Measurements from ENCODE around the gene FGFRL1.

FGFRL1 gene

DNA sequence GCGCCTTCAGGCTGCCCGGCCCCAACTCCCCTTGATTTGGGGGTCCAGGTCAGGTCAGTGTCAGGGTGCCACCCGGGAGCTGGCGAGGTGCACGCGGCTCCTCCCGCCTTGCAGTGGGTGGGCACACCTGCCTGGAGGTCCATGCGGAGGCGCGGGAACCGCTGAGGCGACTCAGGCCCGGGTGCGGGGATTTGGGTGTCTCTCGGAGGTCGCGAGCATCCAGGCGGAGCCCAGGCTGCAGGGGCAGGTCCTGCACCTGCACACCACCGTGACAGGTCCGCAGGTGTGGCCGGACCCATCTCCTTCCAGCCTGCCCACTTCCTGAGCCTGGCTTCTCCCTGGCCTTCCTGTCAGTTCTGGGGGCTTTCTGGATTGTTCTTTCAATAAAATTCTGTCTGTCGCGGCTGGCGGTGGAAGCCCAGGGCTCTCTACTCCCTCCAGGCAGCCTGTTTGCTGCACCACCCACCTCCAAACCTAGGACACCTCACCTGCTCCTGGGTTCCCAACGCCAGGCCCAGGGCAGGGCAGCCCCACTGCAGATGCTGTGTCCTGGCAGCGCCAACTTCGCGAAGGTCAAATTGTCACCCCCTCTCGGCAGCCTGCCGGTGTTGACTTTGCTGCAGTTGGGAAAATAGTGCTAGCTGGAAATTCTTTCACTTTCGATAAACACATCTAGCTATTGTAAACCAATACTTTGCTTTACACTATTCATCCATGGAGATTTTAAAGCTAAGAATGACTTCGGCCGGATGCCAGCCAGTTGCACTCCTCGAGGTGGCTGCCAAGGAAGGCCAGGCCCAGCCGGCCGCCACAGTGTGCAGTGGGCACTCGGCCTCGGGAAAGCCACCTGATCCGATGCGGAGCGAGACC, 35.9 kb downstream of the FGFRL1 start:
- no peaks in the 10 kb centered on the region for H4K20me1 ChIP-seq (ENCODE audit: insufficient read depth)
- no peak overlapping the region for H3K4me3 ChIP-seq (IDR thresholded peaks at IDR 0.05; ENCODE audit: insufficient read depth, low read depth, low read length)
- H3K4me2 ChIP-seq: no peak overlapping the region
- H3K27ac ChIP-seq: no peak overlapping the region
- H3K36me3 ChIP-seq (ENCODE audit: insufficient read depth): no peaks in the 10 kb centered on the region
- no peak overlapping the region for H3K9ac ChIP-seq
- H3K79me2 ChIP-seq (ENCODE audit: insufficient read depth, low read depth): no peaks in the 10 kb centered on the region
- peaks cover 13% of the 10 kb centered on the region; the same call in 1 of the 2 replicates for H3K27me3 ChIP-seq (ENCODE audit: insufficient read depth, low read depth)
- no peaks in the 10 kb centered on the region for H3K4me1 ChIP-seq (ENCODE audit: low read depth, poor library complexity, severe bottlenecking)
- no peak overlapping the region for H2AFZ ChIP-seq (ENCODE audit: low read depth)
- no peak for TF ChIP-seq CTCF (conservative IDR thresholded peaks at IDR 0.05; ENCODE audit: low read depth, low read length)

DNA sequence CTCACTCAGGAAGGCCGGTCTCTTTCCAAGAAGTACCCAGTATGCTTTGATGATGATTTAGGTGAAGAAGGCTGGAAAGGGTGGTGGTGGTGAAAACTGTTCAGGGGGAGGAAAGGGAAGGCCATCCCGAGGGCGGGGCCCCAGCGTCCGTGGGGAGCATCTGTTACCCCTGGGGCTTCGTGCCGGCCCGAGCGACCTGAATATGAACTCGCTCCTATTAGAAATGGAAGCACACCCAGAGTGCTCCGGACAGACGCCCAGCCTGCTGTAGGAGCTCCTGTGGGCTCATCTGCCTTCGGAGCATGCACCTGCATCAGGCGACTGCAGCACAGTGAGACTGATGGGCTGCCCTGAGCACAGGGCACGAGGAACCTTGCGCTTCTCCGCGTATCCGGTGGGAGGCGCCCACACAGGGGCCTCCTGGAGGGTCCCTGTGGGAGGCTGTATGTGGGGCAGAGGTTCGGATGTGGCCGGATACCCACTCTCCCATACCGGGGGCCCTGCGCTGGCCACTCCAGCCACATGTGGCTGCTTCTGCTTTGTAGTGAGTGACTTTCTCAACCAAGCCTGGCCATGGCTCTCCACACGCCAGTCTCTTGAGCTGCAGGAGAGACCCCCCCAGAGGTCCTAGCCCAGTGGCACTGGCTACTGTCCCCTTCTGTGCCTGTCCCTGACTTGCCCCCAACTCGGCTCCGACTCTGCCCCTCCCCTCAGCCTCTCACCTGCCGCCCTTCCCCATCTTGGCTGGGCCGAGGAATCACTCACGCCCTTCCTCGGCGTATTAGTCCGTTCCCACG, 36.7 kb downstream of the FGFRL1 start:
- Histone ChIP-seq H3K9ac (no peak overlapping the region), H2AFZ (ENCODE audit: low read depth) (no peak overlapping the region), H3K36me3 (ENCODE audit: insufficient read depth) (no peaks in the 10 kb centered on the region), H3K4me1 (ENCODE audit: low read depth, poor library complexity, severe bottlenecking) (no peaks in the 10 kb centered on the region), H4K20me1 (ENCODE audit: insufficient read depth) (no peaks in the 10 kb centered on the region), H3K27ac (no peak overlapping the region), H3K4me2 (no peak overlapping the region), H3K27me3 (ENCODE audit: insufficient read depth, low read depth) (peaks cover 21% of the 10 kb centered on the region; the same call in 1 of the 2 replicates), H3K4me3 (IDR thresholded peaks at IDR 0.05; ENCODE audit: insufficient read depth, low read depth, low read length) (no peak overlapping the region), H3K79me2 (ENCODE audit: insufficient read depth, low read depth) (no peaks in the 10 kb centered on the region)
- no peak for TF ChIP-seq CTCF (conservative IDR thresholded peaks at IDR 0.05; ENCODE audit: low read depth, low read length)

DNA sequence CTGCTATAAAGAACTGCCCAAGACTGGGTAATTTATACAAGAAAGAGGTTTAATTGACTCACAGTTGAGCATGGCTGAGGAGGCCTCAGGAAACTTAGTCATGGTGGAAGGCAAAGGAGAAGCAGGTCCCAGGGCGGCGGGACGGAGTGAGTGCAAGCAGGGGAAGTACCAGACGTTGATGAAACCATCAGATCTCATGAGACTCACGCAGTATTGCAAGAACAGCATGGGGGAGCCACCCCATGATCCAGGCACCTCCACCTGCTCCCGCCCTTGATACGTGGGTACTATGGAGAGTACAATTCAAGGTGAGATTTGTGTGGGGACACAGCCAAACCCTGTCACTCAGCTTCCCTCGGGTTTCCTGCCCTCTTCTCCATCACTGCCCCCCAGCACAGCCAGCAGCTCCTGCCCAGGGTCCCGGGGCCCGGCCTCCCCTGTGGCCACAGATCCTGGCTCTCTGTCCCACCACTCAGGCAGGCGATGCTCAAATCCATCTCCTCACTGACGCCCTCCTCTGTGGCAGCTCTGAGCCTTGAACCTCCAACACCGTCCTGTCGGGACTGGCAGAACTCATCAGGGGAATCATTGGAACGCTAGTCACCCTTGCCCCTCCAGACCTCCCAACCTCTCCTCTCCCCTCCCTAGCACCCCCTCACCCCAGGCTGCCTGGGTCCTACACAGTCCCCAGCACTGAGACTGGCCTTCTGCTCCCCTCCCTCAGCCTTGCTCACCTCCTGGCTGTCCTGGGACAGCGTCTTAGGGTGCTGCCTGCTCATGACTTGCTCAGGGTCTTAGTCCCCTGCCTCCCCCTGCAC, 37.6 kb downstream of the FGFRL1 start:
- Histone ChIP-seq H3K4me3 (IDR thresholded peaks at IDR 0.05; ENCODE audit: insufficient read depth, low read depth, low read length) (no peak overlapping the region), H3K27me3 (ENCODE audit: insufficient read depth, low read depth) (peaks cover 22% of the 10 kb centered on the region; the same call in 1 of the 2 replicates)

More for the DNA sequence above, 37.6 kb downstream of the FGFRL1 start:
- H2AFZ ChIP-seq (ENCODE audit: low read depth): no peak overlapping the region
- no peak overlapping the region for H3K9ac ChIP-seq
- no peaks in the 10 kb centered on the region for H4K20me1 ChIP-seq (ENCODE audit: insufficient read depth)
- H3K4me1 ChIP-seq (ENCODE audit: low read depth, poor library complexity, severe bottlenecking): no peaks in the 10 kb centered on the region
- no peaks in the 10 kb centered on the region for H3K36me3 ChIP-seq (ENCODE audit: insufficient read depth)
- no peak overlapping the region for H3K27ac ChIP-seq
- no peak for TF ChIP-seq CTCF (conservative IDR thresholded peaks at IDR 0.05; ENCODE audit: low read depth, low read length)
- H3K79me2 ChIP-seq (ENCODE audit: insufficient read depth, low read depth): no peaks in the 10 kb centered on the region
- no peak overlapping the region for H3K4me2 ChIP-seq
